Measurements from ENCODE around the gene ZDHHC1.
"Not testable (repeated sequence)": the region's sequence is repeated elsewhere in the genome, so short reads cannot be mapped to it uniquely, and the experiment has no call there.

The ZDHHC1 gene

GRCh38 chr16:67391424-67392300, 24.6 kb downstream of the ZDHHC1 start:
- DNase-seq = no peak

GRCh38 chr16:67390816-67391423, 25.4 kb downstream of the ZDHHC1 start:
- DNase-seq = no peak

- peak; percentile 19 to 58 for DNase-seq
Measured at GRCh38 chr16:67389911-67390815, 26.1 kb downstream of the ZDHHC1 start.

GRCh38 chr16:67388591-67388990, 27.7 kb downstream of the ZDHHC1 start:
- DNase-seq = no peak

GRCh38 chr16:67388191-67388590, 28.1 kb downstream of the ZDHHC1 start:
- no peak for DNase-seq

GRCh38 chr16:67387479-67388079, 28.7 kb downstream of the ZDHHC1 start:
- no peak for DNase-seq

GRCh38 chr16:67386861-67387455, 29.3 kb downstream of the ZDHHC1 start:
- no peak for DNase-seq

- no peak for DNase-seq
Measured at GRCh38 chr16:67384778-67385510, 31.3 kb downstream of the ZDHHC1 start.

- no peak for DNase-seq
Measured at GRCh38 chr16:67383284-67383683, 33.0 kb downstream of the ZDHHC1 start.

- DNase-seq = no peak
Measured at GRCh38 chr16:67378642-67379041, 37.6 kb downstream of the ZDHHC1 start.

GRCh38 chr16:67376012-67376411, 40.3 kb downstream of the ZDHHC1 start:
- DNase-seq = not testable (repeated sequence)

GRCh38 chr16:67372664-67373063, 43.6 kb downstream of the ZDHHC1 start:
- DNase-seq = peak in 1 of 2 donors; percentile 11

- DNase-seq = no peak
Measured at GRCh38 chr16:67370661-67371060, 45.6 kb downstream of the ZDHHC1 start.

GRCh38 chr16:67364600-67365235, 51.6 kb downstream of the ZDHHC1 start:
- no peak for DNase-seq

- no peak for DNase-seq
Measured at GRCh38 chr16:67361038-67361437, 55.2 kb downstream of the ZDHHC1 start.

GRCh38 chr16:67359540-67360269, 56.6 kb downstream of the ZDHHC1 start:
- DNase-seq = not testable (repeated sequence)

GRCh38 chr16:67357561-67357960, 58.7 kb downstream of the ZDHHC1 start:
- DNase-seq = no peak

GRCh38 chr16:67356396-67356795, 59.9 kb downstream of the ZDHHC1 start:
- DNase-seq = no peak

- DNase-seq = not testable (repeated sequence)
Measured at GRCh38 chr16:67352463-67352862, 63.8 kb downstream of the ZDHHC1 start.

- DNase-seq = no peak
Measured at GRCh38 chr16:67350324-67350723, 66.0 kb downstream of the ZDHHC1 start.

Measured in CD4-positive, alpha-beta T cell treated with Interferon alpha-2 for 1 hour (primary cell).